ENCODE data around the gene TMEM203.

DNA sequence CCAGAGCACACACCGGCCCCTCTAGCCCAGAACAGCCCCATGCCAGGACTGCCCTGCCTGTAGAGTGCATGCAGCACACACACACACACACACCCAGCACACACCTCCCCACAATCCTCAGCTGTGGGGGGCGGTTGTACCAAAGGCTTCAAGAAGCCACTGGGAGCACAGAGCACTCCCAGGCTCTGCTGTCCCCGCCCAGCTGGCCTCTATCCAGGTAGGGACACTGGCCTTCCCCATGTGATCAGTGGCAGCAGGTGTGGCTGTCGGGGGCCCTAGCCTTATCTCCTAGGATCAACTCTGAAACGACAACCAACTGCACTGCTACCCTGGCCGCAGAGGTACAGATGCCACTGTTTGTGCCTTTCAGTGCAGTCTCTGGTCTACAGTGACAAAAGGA lies 19.1 kb downstream of the TMEM203 start:
- TF ChIP-seq, protein P1, sequence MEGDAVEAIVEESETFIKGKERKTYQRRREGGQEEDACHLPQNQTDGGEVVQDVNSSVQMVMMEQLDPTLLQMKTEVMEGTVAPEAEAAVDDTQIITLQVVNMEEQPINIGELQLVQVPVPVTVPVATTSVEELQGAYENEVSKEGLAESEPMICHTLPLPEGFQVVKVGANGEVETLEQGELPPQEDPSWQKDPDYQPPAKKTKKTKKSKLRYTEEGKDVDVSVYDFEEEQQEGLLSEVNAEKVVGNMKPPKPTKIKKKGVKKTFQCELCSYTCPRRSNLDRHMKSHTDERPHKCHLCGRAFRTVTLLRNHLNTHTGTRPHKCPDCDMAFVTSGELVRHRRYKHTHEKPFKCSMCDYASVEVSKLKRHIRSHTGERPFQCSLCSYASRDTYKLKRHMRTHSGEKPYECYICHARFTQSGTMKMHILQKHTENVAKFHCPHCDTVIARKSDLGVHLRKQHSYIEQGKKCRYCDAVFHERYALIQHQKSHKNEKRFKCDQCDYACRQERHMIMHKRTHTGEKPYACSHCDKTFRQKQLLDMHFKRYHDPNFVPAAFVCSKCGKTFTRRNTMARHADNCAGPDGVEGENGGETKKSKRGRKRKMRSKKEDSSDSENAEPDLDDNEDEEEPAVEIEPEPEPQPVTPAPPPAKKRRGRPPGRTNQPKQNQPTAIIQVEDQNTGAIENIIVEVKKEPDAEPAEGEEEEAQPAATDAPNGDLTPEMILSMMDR (IDR thresholded peaks at IDR 0.05; ENCODE audit: low read depth, low read length): no peak
- no peak for TF ChIP-seq EZH2phosphoT487 (IDR thresholded peaks at IDR 0.05; ENCODE audit: low read depth)

Measured in OCI-LY3 (cell line).